GM10847 (cell line): Measurements from ENCODE around the gene SLC16A4.

Experiments used
- POLR2A ChIP-seq: IDR thresholded peaks from 2 replicates; pipeline ENCODE4 v1.6.1; 2011; ENCODE audit not compliant: insufficient read length; ENCODE audit errors: extremely low read depth

SLC16A4 gene

GRCh38 chr1:110340207-110340468, 50.7 kb downstream of the SLC16A4 start:
- TF ChIP-seq POLR2A: no peak

- peak; percentile 87 for TF ChIP-seq POLR2A
Measured at GRCh38 chr1:110339407-110340206, 51.2 kb downstream of the SLC16A4 start.

- TF ChIP-seq POLR2A: no peak
Measured at GRCh38 chr1:110338886-110339406, 51.9 kb downstream of the SLC16A4 start, which contains the start of gene RBM15. Gene RBM15, plus strand, starts transcription at chr1:110339377. Its CDS starts 29 bp downstream, at chr1:110339406.

- no peak for TF ChIP-seq POLR2A
Measured at GRCh38 chr1:110338309-110338885, 52.4 kb downstream of the SLC16A4 start.

- peak; percentile 25 for TF ChIP-seq POLR2A
Measured at GRCh38 chr1:110337704-110338308, 53.0 kb downstream of the SLC16A4 start.

- no peak for TF ChIP-seq POLR2A
Measured at GRCh38 chr1:110336300-110337039, 54.4 kb downstream of the SLC16A4 start.

- TF ChIP-seq POLR2A: no peak
Measured at GRCh38 chr1:110335265-110335664, 55.6 kb downstream of the SLC16A4 start.

GRCh38 chr1:110328700-110329099, 62.1 kb downstream of the SLC16A4 start:
- TF ChIP-seq POLR2A: no peak

GRCh38 chr1:110328274-110328673, 62.6 kb downstream of the SLC16A4 start:
- TF ChIP-seq POLR2A: no peak

- TF ChIP-seq POLR2A: no peak
Measured at GRCh38 chr1:110326826-110327225, 64.0 kb downstream of the SLC16A4 start.

- no peak for TF ChIP-seq POLR2A
Measured at GRCh38 chr1:110324667-110325066, 66.2 kb downstream of the SLC16A4 start.

- no peak for TF ChIP-seq POLR2A
Measured at GRCh38 chr1:110321846-110322245, 69.0 kb downstream of the SLC16A4 start.

GRCh38 chr1:110321045-110321444, 69.8 kb downstream of the SLC16A4 start:
- TF ChIP-seq POLR2A: no peak

GRCh38 chr1:110320168-110320518, 70.7 kb downstream of the SLC16A4 start:
- TF ChIP-seq POLR2A: no peak

GRCh38 chr1:110319332-110320167, 71.3 kb downstream of the SLC16A4 start:
- no peak for TF ChIP-seq POLR2A
